ENCODE measurements around the gene CACNA1B. TPM values are rescaled to one million over a fixed set of nuclear protein-coding genes. Genes with fewer than 3 reads are reported as not detected.

Gene CACNA1B
- total and polyA plus RNA-seq, 2 of the 13 experiments (the other 11 are each of a cell fraction or from before 2014, with no cell fraction given) = under 0.01 to 0.04 TPM

DNA sequence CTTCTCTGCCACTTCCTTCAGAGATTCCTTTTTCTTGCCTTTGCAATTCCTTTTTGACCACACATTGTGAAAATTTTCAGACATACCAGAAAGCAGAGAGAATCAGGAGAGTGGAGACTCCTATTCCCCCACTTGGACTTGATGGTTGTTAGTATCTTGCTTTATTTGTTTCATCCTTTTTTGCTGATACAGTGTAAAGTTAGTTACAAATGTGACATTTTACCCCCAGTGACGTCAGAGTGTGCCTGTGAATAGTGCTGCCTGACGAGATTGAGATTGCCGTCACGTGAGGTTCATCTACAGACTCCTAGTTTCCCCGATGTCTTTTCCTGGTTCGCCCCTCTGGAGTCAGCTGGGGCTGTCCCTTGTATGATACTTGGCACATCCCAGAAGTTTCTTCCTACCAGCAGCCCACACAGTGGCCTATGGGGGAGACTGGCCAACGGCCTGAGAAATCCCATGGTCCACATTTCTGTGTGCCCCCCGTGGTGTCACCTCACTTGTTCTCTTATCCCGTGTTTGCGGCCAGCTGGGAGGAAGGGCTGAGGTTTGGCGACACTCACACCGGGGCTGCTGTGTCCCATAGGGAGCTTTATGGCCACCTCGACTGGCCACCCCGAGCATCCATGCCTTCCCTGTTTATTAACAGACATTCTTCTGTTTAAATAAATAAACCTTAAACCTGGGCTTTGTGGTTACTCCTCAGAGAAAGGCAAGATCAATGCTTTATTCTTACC lies 48.2 kb upstream of the CACNA1B start:
- FAIRE-seq (no peak), DNase-seq (ENCODE audit: low spot score) (no peak), ATAC-seq (no peak)
- H3K27ac ChIP-seq (ENCODE audit: extremely low read length, insufficient read depth, low read length) = no peak overlapping the region
- no peak overlapping the region for H3K9ac ChIP-seq (ENCODE audit: insufficient read depth, low read depth, low read length)
- H2AFZ ChIP-seq (ENCODE audit: low read length) = no peak overlapping the region
- WGBS (ENCODE audit: low lambda C conversion rate) = 96% methylated on average over 14 of the region's 14 CpGs
- in situ Hi-C loops (cut with HindIII; ENCODE audit: extremely low pct_ligation_motif_present, low pct_unique_long_range_greater_than_20kb) (no loop called here), intact Hi-C loops (cut with micrococcal nuclease; ENCODE audit: unreplicated experiment) (no loop called here)
- POLR2A ChIA-PET = no interaction called here
- TF ChIP-seq ZNF569 (CRISPR knock-in tag; IDR thresholded peaks at IDR 0.05; ENCODE audit: borderline replicate concordance) (no peak), XBP1 (CRISPR knock-in tag; IDR thresholded peaks at IDR 0.05) (no peak), NFYB (CRISPR knock-in tag; IDR thresholded peaks at IDR 0.05) (no peak), ZNF234 (CRISPR knock-in tag; conservative IDR thresholded peaks at IDR 0.05) (no peak), STAG1 (CRISPR knock-in tag; IDR thresholded peaks at IDR 0.05) (no peak), MAFF (IDR thresholded peaks at IDR 0.05; ENCODE audit: low read depth, low read length) (peak; percentile 66), MAFK (conservative IDR thresholded peaks at IDR 0.05 in 1 of 2, IDR thresholded peaks at IDR 0.05 in 1 of 2; ENCODE audit: low read length in 2 of 2) (peak; percentile 44 to 74; a peak in 3 of 4 replicates), ZNF546 (CRISPR knock-in tag; conservative IDR thresholded peaks at IDR 0.05) (no peak), NR2C2 (CRISPR knock-in tag; IDR thresholded peaks at IDR 0.05; ENCODE audit: borderline replicate concordance) (no peak), SP140L (CRISPR knock-in tag; IDR thresholded peaks at IDR 0.05; ENCODE audit: borderline replicate concordance) (no peak), NR2F1 (CRISPR knock-in tag; IDR thresholded peaks at IDR 0.05) (no peak)
- TF ChIP-seq, protein P1, sequence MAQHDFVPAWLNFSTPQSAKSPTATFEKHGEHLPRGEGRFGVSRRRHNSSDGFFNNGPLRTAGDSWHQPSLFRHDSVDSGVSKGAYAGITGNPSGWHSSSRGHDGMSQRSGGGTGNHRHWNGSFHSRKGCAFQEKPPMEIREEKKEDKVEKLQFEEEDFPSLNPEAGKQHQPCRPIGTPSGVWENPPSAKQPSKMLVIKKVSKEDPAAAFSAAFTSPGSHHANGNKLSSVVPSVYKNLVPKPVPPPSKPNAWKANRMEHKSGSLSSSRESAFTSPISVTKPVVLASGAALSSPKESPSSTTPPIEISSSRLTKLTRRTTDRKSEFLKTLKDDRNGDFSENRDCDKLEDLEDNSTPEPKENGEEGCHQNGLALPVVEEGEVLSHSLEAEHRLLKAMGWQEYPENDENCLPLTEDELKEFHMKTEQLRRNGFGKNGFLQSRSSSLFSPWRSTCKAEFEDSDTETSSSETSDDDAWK (CRISPR knock-in tag; IDR thresholded peaks at IDR 0.05) = no peak
- TF ChIP-seq, protein P2, sequence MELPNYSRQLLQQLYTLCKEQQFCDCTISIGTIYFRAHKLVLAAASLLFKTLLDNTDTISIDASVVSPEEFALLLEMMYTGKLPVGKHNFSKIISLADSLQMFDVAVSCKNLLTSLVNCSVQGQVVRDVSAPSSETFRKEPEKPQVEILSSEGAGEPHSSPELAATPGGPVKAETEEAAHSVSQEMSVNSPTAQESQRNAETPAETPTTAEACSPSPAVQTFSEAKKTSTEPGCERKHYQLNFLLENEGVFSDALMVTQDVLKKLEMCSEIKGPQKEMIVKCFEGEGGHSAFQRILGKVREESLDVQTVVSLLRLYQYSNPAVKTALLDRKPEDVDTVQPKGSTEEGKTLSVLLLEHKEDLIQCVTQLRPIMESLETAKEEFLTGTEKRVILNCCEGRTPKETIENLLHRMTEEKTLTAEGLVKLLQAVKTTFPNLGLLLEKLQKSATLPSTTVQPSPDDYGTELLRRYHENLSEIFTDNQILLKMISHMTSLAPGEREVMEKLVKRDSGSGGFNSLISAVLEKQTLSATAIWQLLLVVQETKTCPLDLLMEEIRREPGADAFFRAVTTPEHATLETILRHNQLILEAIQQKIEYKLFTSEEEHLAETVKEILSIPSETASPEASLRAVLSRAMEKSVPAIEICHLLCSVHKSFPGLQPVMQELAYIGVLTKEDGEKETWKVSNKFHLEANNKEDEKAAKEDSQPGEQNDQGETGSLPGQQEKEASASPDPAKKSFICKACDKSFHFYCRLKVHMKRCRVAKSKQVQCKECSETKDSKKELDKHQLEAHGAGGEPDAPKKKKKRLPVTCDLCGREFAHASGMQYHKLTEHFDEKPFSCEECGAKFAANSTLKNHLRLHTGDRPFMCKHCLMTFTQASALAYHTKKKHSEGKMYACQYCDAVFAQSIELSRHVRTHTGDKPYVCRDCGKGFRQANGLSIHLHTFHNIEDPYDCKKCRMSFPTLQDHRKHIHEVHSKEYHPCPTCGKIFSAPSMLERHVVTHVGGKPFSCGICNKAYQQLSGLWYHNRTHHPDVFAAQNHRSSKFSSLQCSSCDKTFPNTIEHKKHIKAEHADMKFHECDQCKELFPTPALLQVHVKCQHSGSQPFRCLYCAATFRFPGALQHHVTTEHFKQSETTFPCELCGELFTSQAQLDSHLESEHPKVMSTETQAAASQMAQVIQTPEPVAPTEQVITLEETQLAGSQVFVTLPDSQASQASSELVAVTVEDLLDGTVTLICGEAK (IDR thresholded peaks at IDR 0.05) = no peak
- TF ChIP-seq, protein P2 (CRISPR knock-in tag; IDR thresholded peaks at IDR 0.05) = no peak
- no peaks in the 10 kb centered on the region for H4K20me1 ChIP-seq (ENCODE audit: insufficient read depth, low read length)
- H3K36me3 ChIP-seq (replicated peaks in 1 of 2; ENCODE audit: control insufficient read depth in 1 of 2, insufficient read depth in 2 of 2, low read length in 2 of 2) = peaks cover 14 to 38% of the 10 kb centered on the region in 2 experiments; a peak in 4 of 5 replicates
- no TSS peak for BruUV-seq (replicated peaks)
- H3K9me3 ChIP-seq (ENCODE audit: low read length) = no peaks in the 10 kb centered on the region
- no peak overlapping the region for H3K4me3 ChIP-seq (replicated peaks in 1 of 3; ENCODE audit: insufficient read depth in 1 of 3, low read depth in 2 of 3, low read length in 3 of 3)
- CTCF ChIA-PET (ENCODE audit: low intra/inter-chr PET ratio, low total read pairs) = no interaction called here
- no peaks in the 10 kb centered on the region for H3K4me1 ChIP-seq (ENCODE audit: insufficient read depth, low read length)
- H3K79me2 ChIP-seq (ENCODE audit: insufficient read depth, low read length) = no peaks in the 10 kb centered on the region
- H3K4me2 ChIP-seq (ENCODE audit: low read depth, low read length) = no peak overlapping the region
- H3K27me3 ChIP-seq (ENCODE audit: control insufficient read depth in 1 of 2, insufficient read depth in 2 of 2, low read length in 2 of 2) = no peaks in the 10 kb centered on the region

Measured in HepG2 (cell line).